ENCODE measurements around the gene OTUD7B.
A peak's percentile ranks its signal among the peaks of the same experiment; 100 is the strongest.

The OTUD7B gene

GRCh38 chr1:149888247-149888998, 122.1 kb downstream of the OTUD7B start (continued):
- no peak for TF ChIP-seq SP3 (tag by site-specific recombination; IDR thresholded peaks at IDR 0.05)
- TF ChIP-seq ZNF660 (tag by site-specific recombination; IDR thresholded peaks at IDR 0.05) = peak; percentile 77; the same call in 1 of the 2 replicates
- no peak for TF ChIP-seq ZNF404 (tag by site-specific recombination; IDR thresholded peaks at IDR 0.05)
- peak; percentile 60; the same call in 1 of the 2 replicates for TF ChIP-seq KLF17 (tag by site-specific recombination; IDR thresholded peaks at IDR 0.05)
- peak; percentile 90 for TF ChIP-seq CTCF (tag by site-specific recombination; IDR thresholded peaks at IDR 0.05)
- TF ChIP-seq ZNF302 (tag by site-specific recombination; IDR thresholded peaks at IDR 0.05; ENCODE audit: low read depth) = no peak
- no peak for TF ChIP-seq HOXA7 (CRISPR knock-in tag; IDR thresholded peaks at IDR 0.05; ENCODE audit: borderline replicate concordance)
- TF ChIP-seq ZNF677 (tag by site-specific recombination; IDR thresholded peaks at IDR 0.05) = no peak
- no peak; the same call in 1 of the 2 replicates for TF ChIP-seq ZBTB1 (tag by site-specific recombination; IDR thresholded peaks at IDR 0.05)
- TF ChIP-seq PRDM2 (tag by site-specific recombination; IDR thresholded peaks at IDR 0.05; ENCODE audit: borderline replicate concordance) = no peak
- 0 out of 2 replicates have a peak, but pooled peaks have one; percentile 57 for TF ChIP-seq ZBTB7A (tag by site-specific recombination; IDR thresholded peaks at IDR 0.05; ENCODE audit: low read depth)
- no peak; the same call in 1 of the 2 replicates for TF ChIP-seq ZNF146 (tag by site-specific recombination; IDR thresholded peaks at IDR 0.05)
- peak; percentile 57; the same call in 1 of the 2 replicates for TF ChIP-seq PATZ1 (tag by site-specific recombination; IDR thresholded peaks at IDR 0.05)
- TF ChIP-seq SCRT2 (tag by site-specific recombination; IDR thresholded peaks at IDR 0.05) = no peak
- TF ChIP-seq ZNF138 (tag by site-specific recombination; IDR thresholded peaks at IDR 0.05; ENCODE audit: borderline replicate concordance) = no peak
- TF ChIP-seq ZNF76 (tag by site-specific recombination; IDR thresholded peaks at IDR 0.05; ENCODE audit: borderline replicate concordance, low read depth) = no peak; the same call in 1 of the 2 replicates
- no peak for TF ChIP-seq ZNF266 (tag by site-specific recombination; IDR thresholded peaks at IDR 0.05; ENCODE audit: low read depth)
- TF ChIP-seq FEZF1 (tag by site-specific recombination; IDR thresholded peaks at IDR 0.05) = no peak
- TF ChIP-seq ZSCAN18 (tag by site-specific recombination; IDR thresholded peaks at IDR 0.05) = no peak
- no peak for TF ChIP-seq GLIS2 (tag by site-specific recombination; IDR thresholded peaks at IDR 0.05)
- no peak for TF ChIP-seq BCL11A (tag by site-specific recombination; IDR thresholded peaks at IDR 0.05; ENCODE audit: low read depth)
- no peak for TF ChIP-seq ZNF157 (tag by site-specific recombination; IDR thresholded peaks at IDR 0.05)
- TF ChIP-seq MZF1 (tag by site-specific recombination; IDR thresholded peaks at IDR 0.05; ENCODE audit: borderline replicate concordance) = peak; percentile 95
- TF ChIP-seq ZBTB10 (tag by site-specific recombination; IDR thresholded peaks at IDR 0.05) = no peak; the same call in 1 of the 2 replicates
